ENCODE measurements around the gene GPR15LG. TPM values are rescaled to one million over a fixed set of nuclear protein-coding genes. Genes with fewer than 3 reads are reported as not detected.
A peak's percentile ranks its signal among the peaks of the same experiment; 100 is the strongest.

The GPR15LG gene
- total RNA-seq, 5 donors from 2014 or later (not counting 1 experiment from before 2014, with no cell fraction given): not detected

DNA sequence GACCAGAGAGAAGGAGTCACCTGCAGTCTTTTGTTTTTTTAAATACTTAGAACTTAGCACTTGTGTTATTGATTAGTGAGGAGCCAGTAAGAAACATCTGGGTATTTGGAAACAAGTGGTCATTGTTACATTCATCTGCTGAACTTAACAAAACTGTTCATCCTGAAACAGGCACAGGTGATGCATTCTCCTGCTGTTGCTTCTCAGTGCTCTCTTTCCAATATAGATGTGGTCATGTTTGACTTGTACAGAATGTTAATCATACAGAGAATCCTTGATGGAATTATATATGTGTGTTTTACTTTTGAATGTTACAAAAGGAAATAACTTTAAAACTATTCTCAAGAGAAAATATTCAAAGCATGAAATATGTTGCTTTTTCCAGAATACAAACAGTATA, 20.8 kb upstream of the GPR15LG start:
- Histone ChIP-seq H3K36me3 (ENCODE audit: control insufficient read depth in 2 of 2, extremely low read depth in 1 of 2, insufficient read depth in 1 of 2, low read length in 1 of 2) (peaks cover 3 to 60% of the 10 kb centered on the region in 2 donors), H3K27me3 (replicated peaks in 1 of 2; ENCODE audit: control insufficient read depth in 2 of 2, extremely low read depth in 1 of 2, insufficient read depth in 2 of 2, low read length in 1 of 2) (no peaks in the 10 kb centered on the region), H3K9me3 (no peaks in the 10 kb centered on the region), H3K4me1 (ENCODE audit: control insufficient read depth in 1 of 2, extremely low read depth in 1 of 2, insufficient read depth in 2 of 2, low read length in 2 of 2) (peaks cover 0 to 3% of the 10 kb centered on the region in 2 experiments), H3K4me3 (ENCODE audit: control insufficient read depth in 1 of 2, extremely low read depth in 1 of 2, low read length in 1 of 2) (no peak overlapping the region), H3K27ac (ENCODE audit: low read length) (no peak overlapping the region)
- Mint-ChIP-seq H3K4me3 (no peak overlapping the region), H3K4me1 (peaks cover 8 to 20% (median 16%) of the 10 kb centered on the region in 3 donors), H3K27ac (no peak overlapping the region), H3K9me3 (no peaks in the 10 kb centered on the region), H3K27me3 (no peaks in the 10 kb centered on the region), H3K36me3 (peaks cover 40% of the 10 kb centered on the region)
- no peak for ATAC-seq (replicated peaks in 1 of 4)
- no peak for DNase-seq
- ChIA-PET CTCF (interaction anchor here in 1 of 2 donors (1.0 kb wide), 1 partner anchor 14 kb away, joined by 3 read pairs; no protein-coding TSS in a partner anchor), POLR2A (no interaction called here)

DNA sequence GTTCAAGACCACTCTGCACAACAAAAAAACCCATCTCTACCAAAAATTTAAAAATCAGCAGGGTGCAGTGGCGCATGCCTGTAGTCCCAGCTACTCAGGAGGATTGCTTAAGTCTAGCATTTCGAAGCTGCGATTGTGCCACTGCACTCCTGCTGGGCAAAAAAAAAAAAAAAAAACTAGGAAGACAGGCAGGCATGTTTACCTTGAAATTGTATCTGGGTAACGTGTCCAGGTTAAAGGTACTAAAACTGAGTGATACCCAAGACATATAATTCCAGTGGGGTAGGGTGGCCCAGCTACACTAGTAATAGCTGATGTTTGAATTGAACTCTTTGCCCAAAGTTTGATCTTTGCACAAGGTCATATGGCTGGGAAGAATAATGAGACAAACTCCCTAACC, 18.1 kb upstream of the GPR15LG start:
- Mint-ChIP-seq H3K36me3 (peaks cover 27% of the 10 kb centered on the region), H3K4me3 (no peak overlapping the region), H3K27me3 (no peaks in the 10 kb centered on the region), H3K9me3 (no peaks in the 10 kb centered on the region), H3K27ac (peak overlapping the region in 1 of 2 donors; percentile 40), H3K4me1 (peaks cover 8 to 22% (median 18%) of the 10 kb centered on the region in 3 donors)
- ChIA-PET POLR2A (no interaction called here), CTCF (interaction anchor here in 1 of 2 donors (0.7 kb wide), 1 partner anchor 14 kb away, joined by 7 read pairs; no protein-coding TSS in a partner anchor)
- H3K36me3 ChIP-seq (ENCODE audit: control insufficient read depth in 2 of 2, extremely low read depth in 1 of 2, insufficient read depth in 1 of 2, low read length in 1 of 2): peaks cover 3 to 39% of the 10 kb centered on the region in 2 donors
- ATAC-seq (replicated peaks in 1 of 4): no peak
- no peaks in the 10 kb centered on the region for H3K27me3 ChIP-seq (replicated peaks in 1 of 2; ENCODE audit: control insufficient read depth in 2 of 2, extremely low read depth in 1 of 2, insufficient read depth in 2 of 2, low read length in 1 of 2)
- WGBS (ENCODE audit: insufficient coverage): 95% methylated on average over 3 of the region's 4 CpGs
- H3K27ac ChIP-seq (ENCODE audit: low read length): no peak overlapping the region
- no peaks in the 10 kb centered on the region for H3K9me3 ChIP-seq
- DNase-seq: no peak
- H3K4me1 ChIP-seq (ENCODE audit: control insufficient read depth in 1 of 2, extremely low read depth in 1 of 2, insufficient read depth in 2 of 2, low read length in 2 of 2): peaks cover 0 to 4% of the 10 kb centered on the region in 2 experiments
- H3K4me3 ChIP-seq (ENCODE audit: control insufficient read depth in 1 of 2, extremely low read depth in 1 of 2, low read length in 1 of 2): no peak overlapping the region

DNA sequence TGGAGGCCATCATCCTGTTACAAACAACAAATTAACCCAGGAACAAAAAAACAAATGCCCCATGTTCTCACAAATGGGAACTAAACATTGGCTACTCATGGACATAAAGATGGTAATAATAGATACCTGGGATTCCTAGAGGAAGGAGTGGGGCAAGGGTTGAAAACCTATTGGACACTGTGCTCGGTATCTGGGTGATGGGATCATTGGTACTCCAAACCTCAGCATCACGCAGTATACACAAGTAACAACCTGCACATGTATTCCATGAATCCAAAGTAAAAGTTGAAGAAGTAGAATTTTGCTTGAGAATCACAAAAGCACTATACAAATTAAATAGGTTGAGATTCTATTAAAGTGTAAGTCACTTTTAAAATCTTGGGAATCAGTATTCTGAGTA, 17.6 kb upstream of the GPR15LG start:
- Mint-ChIP-seq H3K4me1 (peaks cover 8 to 19% (median 17%) of the 10 kb centered on the region in 3 donors), H3K36me3 (peaks cover 22% of the 10 kb centered on the region)
- no peak overlapping the region for H3K27ac ChIP-seq (ENCODE audit: low read length)

DNA sequence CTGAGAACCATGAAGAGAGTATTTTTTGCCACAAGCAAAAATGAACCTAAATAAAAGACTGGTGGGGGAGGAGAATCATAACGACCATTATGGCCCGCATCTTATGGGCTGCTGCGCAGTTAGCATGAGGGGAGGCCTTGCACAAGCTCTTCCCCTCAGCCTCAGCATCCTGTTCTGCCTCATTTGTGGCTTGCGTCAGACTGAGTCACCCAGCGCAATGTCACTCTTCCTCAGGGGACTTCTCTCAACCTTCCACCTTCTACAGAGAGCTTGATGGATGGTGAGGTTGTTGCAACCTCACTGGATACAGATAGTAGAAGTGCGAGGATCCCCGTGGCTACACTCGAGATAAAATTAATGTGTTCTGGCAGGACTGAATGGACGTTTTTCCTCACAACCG, 16.8 kb upstream of the GPR15LG start:
- WGBS (ENCODE audit: insufficient coverage): 80% methylated on average over 5 of the region's 10 CpGs

More for the DNA sequence above, 17.6 kb upstream of the GPR15LG start:
- no peaks in the 10 kb centered on the region for H3K27me3 Mint-ChIP-seq
- H3K4me3 ChIP-seq (ENCODE audit: control insufficient read depth in 1 of 2, extremely low read depth in 1 of 2, low read length in 1 of 2): no peak overlapping the region
- peak overlapping the region in 1 of 2 donors; percentile 62 for H3K27ac Mint-ChIP-seq
- H3K36me3 ChIP-seq (ENCODE audit: control insufficient read depth in 2 of 2, extremely low read depth in 1 of 2, insufficient read depth in 1 of 2, low read length in 1 of 2): peaks cover 1 to 35% of the 10 kb centered on the region in 2 donors
- H3K4me1 ChIP-seq (ENCODE audit: control insufficient read depth in 1 of 2, extremely low read depth in 1 of 2, insufficient read depth in 2 of 2, low read length in 2 of 2): peaks cover 0 to 4% of the 10 kb centered on the region in 2 experiments
- ATAC-seq (replicated peaks in 1 of 4): no peak
- H3K9me3 ChIP-seq: no peaks in the 10 kb centered on the region
- no peaks in the 10 kb centered on the region for H3K27me3 ChIP-seq (replicated peaks in 1 of 2; ENCODE audit: control insufficient read depth in 2 of 2, extremely low read depth in 1 of 2, insufficient read depth in 2 of 2, low read length in 1 of 2)
- no CpG with 5 or more reads among the region's 2 CpGs for WGBS (ENCODE audit: insufficient coverage)
- POLR2A ChIA-PET: interaction anchor here in 1 of 2 donors (1.0 to 1.4 kb wide), 2 partner anchors 8 to 16 kb away, joined by 3 to 5 read pairs; no protein-coding TSS in a partner anchor
- CTCF ChIA-PET: interaction anchor here in 1 of 2 donors (1.2 kb wide), 1 partner anchor 8 kb away, joined by 5 read pairs; no protein-coding TSS in a partner anchor
- H3K9me3 Mint-ChIP-seq: no peaks in the 10 kb centered on the region
- no peak for DNase-seq
- no peak overlapping the region for H3K4me3 Mint-ChIP-seq

DNA sequence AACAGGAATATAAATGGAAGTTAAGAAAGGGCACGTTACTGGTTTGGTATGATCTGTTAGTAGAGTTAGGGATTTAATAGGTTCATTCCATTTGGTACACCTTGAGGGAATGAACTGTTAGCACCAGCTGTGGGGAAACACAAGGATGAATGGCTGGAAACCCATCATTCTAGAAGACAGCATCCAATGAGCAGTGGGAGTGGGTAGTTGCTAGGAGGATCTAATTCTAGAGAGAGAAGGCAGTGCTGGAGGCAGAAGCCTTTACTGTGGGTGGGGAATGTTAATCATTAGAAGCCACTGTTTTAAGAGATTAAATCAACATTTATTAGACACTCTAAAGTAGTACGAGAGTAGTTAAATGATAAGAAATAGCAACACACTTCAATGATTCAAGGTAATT, 15.5 kb upstream of the GPR15LG start:
- no peak overlapping the region for H3K4me3 Mint-ChIP-seq
- H3K27ac Mint-ChIP-seq: no peak overlapping the region
- peaks cover 8 to 17% (median 14%) of the 10 kb centered on the region in 3 donors for H3K4me1 Mint-ChIP-seq
- Histone ChIP-seq H3K36me3 (ENCODE audit: control insufficient read depth in 2 of 2, extremely low read depth in 1 of 2, insufficient read depth in 1 of 2, low read length in 1 of 2) (peaks cover 0 to 16% of the 10 kb centered on the region in 2 donors), H3K27ac (ENCODE audit: low read length) (no peak overlapping the region), H3K4me3 (ENCODE audit: control insufficient read depth in 1 of 2, extremely low read depth in 1 of 2, low read length in 1 of 2) (no peak overlapping the region), H3K9me3 (no peaks in the 10 kb centered on the region), H3K4me1 (ENCODE audit: control insufficient read depth in 1 of 2, extremely low read depth in 1 of 2, insufficient read depth in 2 of 2, low read length in 2 of 2) (peaks cover 0 to 4% of the 10 kb centered on the region in 2 experiments), H3K27me3 (replicated peaks in 1 of 2; ENCODE audit: control insufficient read depth in 2 of 2, extremely low read depth in 1 of 2, insufficient read depth in 2 of 2, low read length in 1 of 2) (no peaks in the 10 kb centered on the region)
- H3K36me3 Mint-ChIP-seq: peaks cover 14% of the 10 kb centered on the region
- CTCF ChIA-PET: no interaction called here
- 100% methylated on average over 1 of the region's 2 CpGs for WGBS (ENCODE audit: insufficient coverage)
- no peak for DNase-seq
- no peaks in the 10 kb centered on the region for H3K9me3 Mint-ChIP-seq
- no peak for ATAC-seq (replicated peaks in 1 of 4)
- POLR2A ChIA-PET: no interaction called here
- H3K27me3 Mint-ChIP-seq: peaks cover under 1 to 2% of the 10 kb centered on the region in 2 donors

More for the DNA sequence above, 16.8 kb upstream of the GPR15LG start:
- Mint-ChIP-seq H3K27ac (peak overlapping the region; percentile 10 to 62), H3K4me1 (peaks cover 8 to 17% (median 14%) of the 10 kb centered on the region in 3 donors), H3K9me3 (no peaks in the 10 kb centered on the region), H3K27me3 (no peaks in the 10 kb centered on the region), H3K36me3 (peaks cover 19% of the 10 kb centered on the region), H3K4me3 (no peak overlapping the region)
- ChIA-PET CTCF (interaction anchor here in 1 of 2 donors (0.8 to 1.2 kb wide), 4 partner anchors 9 to 218 kb away, joined by 3 to 5 read pairs (median 3); no protein-coding TSS in a partner anchor), POLR2A (interaction anchor here in 1 of 2 donors (1.0 to 1.4 kb wide), 2 partner anchors 9 to 16 kb away, joined by 3 to 5 read pairs; no protein-coding TSS in a partner anchor)
- ATAC-seq (replicated peaks in 1 of 4) (peak; percentile 69 to 96 (median 86)), DNase-seq (peak in 31 of 35 experiments; percentile 8 to 63 (median 38))
- Histone ChIP-seq H3K9me3 (no peaks in the 10 kb centered on the region), H3K36me3 (ENCODE audit: control insufficient read depth in 2 of 2, extremely low read depth in 1 of 2, insufficient read depth in 1 of 2, low read length in 1 of 2) (peaks cover 0 to 29% of the 10 kb centered on the region in 2 donors), H3K4me1 (ENCODE audit: control insufficient read depth in 1 of 2, extremely low read depth in 1 of 2, insufficient read depth in 2 of 2, low read length in 2 of 2) (peaks cover 0 to 4% of the 10 kb centered on the region in 2 experiments), H3K27ac (ENCODE audit: low read length) (peak overlapping the region; percentile 11), H3K27me3 (replicated peaks in 1 of 2; ENCODE audit: control insufficient read depth in 2 of 2, extremely low read depth in 1 of 2, insufficient read depth in 2 of 2, low read length in 1 of 2) (no peaks in the 10 kb centered on the region), H3K4me3 (ENCODE audit: control insufficient read depth in 1 of 2, extremely low read depth in 1 of 2, low read length in 1 of 2) (no peak overlapping the region)

DNA sequence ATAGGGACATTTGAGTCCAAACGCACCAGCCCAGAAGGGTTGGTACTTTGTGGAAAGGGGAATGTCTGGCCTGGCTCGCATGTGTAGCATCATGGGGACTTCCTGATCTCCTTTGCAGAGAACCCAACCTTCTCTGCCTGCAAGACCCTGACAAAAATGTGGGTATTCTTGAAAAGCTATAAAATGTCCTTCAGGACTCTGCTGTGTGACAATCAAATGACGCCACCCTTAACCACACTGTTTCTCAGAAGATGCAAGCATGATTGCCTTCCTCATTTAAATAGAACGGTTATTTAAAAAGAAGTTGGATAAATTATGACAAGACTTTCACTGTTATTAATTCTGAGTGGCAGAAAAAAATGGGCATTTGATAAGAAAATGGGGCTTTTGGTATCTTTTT, 15.1 kb upstream of the GPR15LG start:
- Histone ChIP-seq H3K4me1 (ENCODE audit: control insufficient read depth in 1 of 2, extremely low read depth in 1 of 2, insufficient read depth in 2 of 2, low read length in 2 of 2) (peaks cover 0 to 4% of the 10 kb centered on the region in 2 experiments), H3K27me3 (replicated peaks in 1 of 2; ENCODE audit: control insufficient read depth in 2 of 2, extremely low read depth in 1 of 2, insufficient read depth in 2 of 2, low read length in 1 of 2) (no peaks in the 10 kb centered on the region), H3K27ac (ENCODE audit: low read length) (no peak overlapping the region), H3K36me3 (ENCODE audit: control insufficient read depth in 2 of 2, extremely low read depth in 1 of 2, insufficient read depth in 1 of 2, low read length in 1 of 2) (peaks cover 0 to 11% of the 10 kb centered on the region in 2 donors), H3K9me3 (no peaks in the 10 kb centered on the region), H3K4me3 (ENCODE audit: control insufficient read depth in 1 of 2, extremely low read depth in 1 of 2, low read length in 1 of 2) (no peak overlapping the region)
- H3K4me3 Mint-ChIP-seq: no peak overlapping the region
- POLR2A ChIA-PET: interaction anchor here in 1 of 2 donors (1.1 kb wide), 1 partner anchor 21 kb away, joined by 5 read pairs; no protein-coding TSS in a partner anchor
- WGBS (ENCODE audit: insufficient coverage): no CpG with 5 or more reads among the region's 4 CpGs
- peaks cover 9% of the 10 kb centered on the region for H3K36me3 Mint-ChIP-seq
- ATAC-seq (replicated peaks in 1 of 4) (no peak), DNase-seq (no peak)
- no peaks in the 10 kb centered on the region for H3K9me3 Mint-ChIP-seq
- peaks cover 8 to 17% (median 14%) of the 10 kb centered on the region in 3 donors for H3K4me1 Mint-ChIP-seq
- CTCF ChIA-PET: no interaction called here
- H3K27me3 Mint-ChIP-seq: peaks cover 3 to 7% of the 10 kb centered on the region in 2 donors
- no peak overlapping the region for H3K27ac Mint-ChIP-seq
